ENCODE data around the gene CDK14. TPM values are rescaled to one million over a fixed set of nuclear protein-coding genes. Genes with fewer than 3 reads are reported as not detected.

The CDK14 gene
- total and polyA plus RNA-seq, 10 of the 15 experiments (the other 5 are each of a cell fraction or from before 2014, with no cell fraction given): 6.5 to 61.3 (median 24.2) TPM

GRCh38 chr7:90574146-90574819 is 21.8 kb upstream of the CDK14 start:
- H3K27ac ChIP-seq (ENCODE audit: control insufficient read depth, insufficient read depth): no peak overlapping the region
- H3K4me2 ChIP-seq (ENCODE audit: control insufficient read depth, insufficient read depth): no peak overlapping the region
- no peaks in the 10 kb centered on the region for H4K20me1 ChIP-seq (ENCODE audit: control insufficient read depth, insufficient read depth)
- FAIRE-seq (no peak), ATAC-seq (no peak), DNase-seq (ENCODE audit: low read depth, low spot score) (no peak)
- ChIA-PET POLR2A (no interaction called here), RAD21 (ENCODE audit: unreplicated experiment) (no interaction called here), SMC1A (ENCODE audit: uncharacterized antibody, unreplicated experiment) (no interaction called here), CTCF (interaction anchor here (1.0 to 1.3 kb wide), 2 partner anchors 10 to 42 kb away, joined by 3 read pairs; no protein-coding TSS in a partner anchor)
- BruUV-seq (replicated peaks): no TSS peak
- no peaks in the 10 kb centered on the region for H3K79me2 ChIP-seq (ENCODE audit: control insufficient read depth, insufficient read depth, low read length)
- intact Hi-C loops (cut with micrococcal nuclease; ENCODE audit: unreplicated experiment): no loop called here
- 37% methylated on average over 3 of the region's 3 CpGs for WGBS (ENCODE audit: insufficient coverage, insufficient replicate concordance, low lambda C conversion rate, missing lambda C conversion rate)
- no peaks in the 10 kb centered on the region for H3K36me3 ChIP-seq (ENCODE audit: control insufficient read depth in 2 of 2, insufficient read depth in 2 of 2, low read length in 1 of 2)
- H3K27me3 ChIP-seq (replicated peaks in 1 of 2; ENCODE audit: control insufficient read depth in 2 of 2, insufficient read depth in 2 of 2, low read length in 1 of 2): no peaks in the 10 kb centered on the region
- no peak overlapping the region for H3K4me3 ChIP-seq
- H3K4me1 ChIP-seq (ENCODE audit: control insufficient read depth, insufficient read depth, low read length): no peaks in the 10 kb centered on the region
- in situ Hi-C loops (cut with MboI): no loop called here
- H3K9me3 ChIP-seq (replicated peaks; ENCODE audit: control insufficient read depth, insufficient read depth, low read length): no peaks in the 10 kb centered on the region
- no peak overlapping the region for H3K9ac ChIP-seq (ENCODE audit: control insufficient read depth, insufficient read depth, low read length)
- H2AFZ ChIP-seq (ENCODE audit: control insufficient read depth, low read depth, low read length): no peak overlapping the region
- TF ChIP-seq SMARCA5 (IDR thresholded peaks at IDR 0.05) (no peak), CUX1 (IDR thresholded peaks at IDR 0.05; ENCODE audit: insufficient replicate concordance, low read depth, low read length) (no peak), NR2F1 (conservative IDR thresholded peaks at IDR 0.05) (no peak), HCFC1 (IDR thresholded peaks at IDR 0.05; ENCODE audit: low read length) (no peak), PRDM15 (CRISPR knock-in tag; IDR thresholded peaks at IDR 0.05) (no peak), RBBP5 (conservative IDR thresholded peaks at IDR 0.05) (no peak), CTCF (IDR thresholded peaks at IDR 0.05 in 2 of 3, conservative IDR thresholded peaks at IDR 0.05 in 1 of 3; ENCODE audit: control insufficient read depth in 2 of 3, extremely low read depth in 1 of 3, insufficient read depth in 1 of 3, low read depth in 3 of 3, low read length in 3 of 3) (no peak), ZBTB4 (CRISPR knock-in tag; IDR thresholded peaks at IDR 0.05) (no peak), TBL1XR1 (IDR thresholded peaks at IDR 0.05; ENCODE audit: low read depth, low read length) (no peak)

All from GM12878 (cell line).